ENCODE data around the gene MED27. TPM values are rescaled to one million over a fixed set of nuclear protein-coding genes. Genes with fewer than 3 reads are reported as not detected.
A peak's percentile ranks its signal among the peaks of the same experiment; 100 is the strongest.

Gene MED27
- total RNA-seq, 4 donors from 2014 or later, result 4.1 to 6.3 (median 5.7) TPM

- H3K9me3 ChIP-seq, result no peaks in the 10 kb centered on the region
- no peak overlapping the region for H3K4me3 ChIP-seq
- no peaks in the 10 kb centered on the region for H3K27me3 ChIP-seq
- H3K4me1 ChIP-seq, result no peaks in the 10 kb centered on the region
- peak in 1 of 3 donors; percentile 25 for DNase-seq
- TF ChIP-seq CTCF (IDR thresholded peaks at IDR 0.05) (no peak), POLR2A (IDR thresholded peaks at IDR 0.05) (no peak)
- no peak overlapping the region for H3K27ac ChIP-seq
- peaks cover 0 to 6% (median 0%) of the 10 kb centered on the region in 3 donors for H3K36me3 ChIP-seq
These were observed 214.0 kb downstream of the MED27 start for GRCh38 chr9:131865446-131866195.

- Histone ChIP-seq H3K27me3 (no peaks in the 10 kb centered on the region), H3K4me3 (no peak overlapping the region), H3K4me1 (no peaks in the 10 kb centered on the region), H3K9me3 (no peaks in the 10 kb centered on the region), H3K27ac (no peak overlapping the region), H3K36me3 (peaks cover 0 to 13% (median 0%) of the 10 kb centered on the region in 3 donors)
- no peak for TF ChIP-seq POLR2A (IDR thresholded peaks at IDR 0.05)
- TF ChIP-seq CTCF (IDR thresholded peaks at IDR 0.05), result no peak
- peak in 1 of 3 donors; percentile 27 for DNase-seq
These were observed 215.1 kb downstream of the MED27 start for GRCh38 chr9:131864531-131864930.

GRCh38 chr9:131863306-131863896 is 216.3 kb downstream of the MED27 start:
- Histone ChIP-seq H3K27me3 (no peaks in the 10 kb centered on the region), H3K4me3 (no peak overlapping the region), H3K36me3 (peaks cover 0 to 13% (median 0%) of the 10 kb centered on the region in 3 donors), H3K27ac (no peak overlapping the region), H3K9me3 (no peaks in the 10 kb centered on the region), H3K4me1 (no peaks in the 10 kb centered on the region)
- TF ChIP-seq CTCF (IDR thresholded peaks at IDR 0.05) (no peak), POLR2A (IDR thresholded peaks at IDR 0.05) (no peak)
- DNase-seq, result no peak

GRCh38 chr9:131862261-131862660 is 217.4 kb downstream of the MED27 start:
- Histone ChIP-seq H3K4me3 (no peak overlapping the region), H3K9me3 (no peaks in the 10 kb centered on the region), H3K27ac (no peak overlapping the region), H3K36me3 (peaks cover 0 to 13% (median 0%) of the 10 kb centered on the region in 3 donors), H3K4me1 (no peaks in the 10 kb centered on the region), H3K27me3 (no peaks in the 10 kb centered on the region)
- TF ChIP-seq CTCF (IDR thresholded peaks at IDR 0.05), result no peak
- no peak for TF ChIP-seq POLR2A (IDR thresholded peaks at IDR 0.05)
- no peak for DNase-seq

GRCh38 chr9:131860430-131860829 is 219.2 kb downstream of the MED27 start:
- Histone ChIP-seq H3K36me3 (peaks cover 0 to 13% (median 0%) of the 10 kb centered on the region in 3 donors), H3K9me3 (no peaks in the 10 kb centered on the region), H3K4me3 (no peak overlapping the region), H3K27ac (no peak overlapping the region), H3K4me1 (no peaks in the 10 kb centered on the region), H3K27me3 (no peaks in the 10 kb centered on the region)
- no peak for DNase-seq
- TF ChIP-seq POLR2A (IDR thresholded peaks at IDR 0.05) (no peak), CTCF (IDR thresholded peaks at IDR 0.05) (no peak)
